ENCODE results near the gene MRPL23.

Gene MRPL23

DNA sequence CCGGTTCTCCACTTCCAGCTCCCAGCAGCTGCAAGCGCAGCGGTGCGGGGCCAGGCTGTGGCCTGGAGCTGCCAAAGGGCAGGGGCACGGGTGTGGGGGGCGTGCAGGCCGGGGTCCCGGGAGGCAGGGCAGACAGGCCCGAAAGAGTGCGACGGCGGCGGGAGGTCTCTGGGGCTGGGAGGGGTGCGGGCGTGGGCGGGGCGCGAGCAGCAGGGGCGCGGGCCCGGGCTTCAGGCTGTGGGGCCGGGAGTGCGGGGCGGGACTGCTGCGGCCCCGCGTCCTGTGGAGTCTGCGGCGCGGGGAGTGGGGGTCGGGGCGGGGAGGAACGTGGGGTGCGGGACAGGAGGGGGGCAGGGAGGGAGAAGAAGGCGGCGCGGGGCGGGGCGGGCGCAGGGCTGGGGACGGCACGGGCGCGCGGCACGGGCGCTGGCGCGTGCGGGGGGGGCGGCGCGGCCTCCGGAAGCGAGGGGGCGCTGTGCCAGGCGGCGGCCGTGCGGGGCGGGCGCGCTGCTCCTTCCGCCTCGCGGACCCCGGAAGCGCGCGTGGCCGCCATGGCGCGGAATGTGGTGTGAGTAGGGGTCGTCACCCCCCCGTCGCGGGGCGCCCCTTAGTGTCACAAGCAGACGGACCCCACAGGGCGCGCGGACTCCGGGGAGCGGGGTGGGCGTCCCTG, at the start of gene MRPL23:
TSS of gene MRPL23 (plus strand) at position 521 of the 673 bp plus-strand sequence. CDS start at position 552, 31 bp downstream.
- no peak for DNase-seq

DNA sequence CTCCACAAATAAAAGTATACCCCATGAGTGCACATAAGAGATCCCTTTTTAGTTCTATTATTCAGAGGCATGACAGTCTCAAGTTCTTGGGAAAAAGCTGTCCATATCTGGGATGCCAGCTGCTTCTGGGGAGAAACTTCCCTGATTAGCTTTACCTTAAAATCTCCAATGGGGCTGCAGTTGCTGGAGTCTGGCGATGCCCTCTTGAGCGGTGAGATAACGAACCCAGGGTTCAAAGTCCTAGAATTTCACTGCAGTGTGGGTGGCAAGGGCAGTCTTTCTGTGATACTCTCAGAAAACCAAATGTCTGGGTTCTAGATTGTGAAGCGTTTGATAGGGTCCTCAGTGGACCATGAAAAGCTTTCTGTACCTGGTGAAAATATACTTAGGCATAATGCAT, 48.0 kb upstream of the MRPL23 start:
- no peak for DNase-seq

DNA sequence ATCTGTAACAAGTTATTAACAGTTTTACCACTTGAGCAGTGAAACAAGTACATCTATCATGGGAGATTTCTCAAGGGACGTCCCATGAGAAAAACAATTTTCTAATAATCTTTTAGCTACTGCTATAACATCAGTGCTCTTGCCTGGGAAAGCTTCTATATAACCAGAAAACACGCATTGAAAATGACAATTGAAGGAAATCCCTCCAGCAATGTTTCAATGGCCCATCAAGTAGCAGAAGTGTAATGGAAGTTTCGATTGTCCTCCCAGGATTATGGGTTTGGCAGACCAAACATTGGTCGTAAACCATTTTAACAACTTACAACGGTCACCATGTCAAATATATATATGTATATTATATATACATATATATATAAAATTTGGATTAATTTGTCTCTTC, 47.4 kb upstream of the MRPL23 start:
- DNase-seq, result no peak

DNA sequence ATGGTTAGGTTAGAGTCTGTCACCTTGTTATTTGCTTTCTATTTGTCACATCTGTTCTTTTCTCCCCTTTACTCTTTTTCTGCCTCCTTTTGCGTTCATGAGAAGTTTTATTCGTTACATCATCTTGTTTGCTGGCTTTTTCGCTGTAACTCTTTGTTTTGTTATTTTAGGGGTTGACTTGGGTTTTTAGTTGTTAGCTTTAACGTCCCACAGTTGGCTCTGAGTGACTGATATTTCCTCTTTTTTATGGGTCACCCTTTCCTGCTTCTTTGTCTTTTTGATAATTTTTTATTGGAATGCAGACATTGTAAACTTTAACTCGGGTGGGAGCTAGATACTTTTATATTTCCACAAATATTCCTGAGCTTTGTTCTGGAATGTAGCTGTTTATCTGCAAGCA, 41.0 kb upstream of the MRPL23 start:
- DNase-seq, result no peak

DNA sequence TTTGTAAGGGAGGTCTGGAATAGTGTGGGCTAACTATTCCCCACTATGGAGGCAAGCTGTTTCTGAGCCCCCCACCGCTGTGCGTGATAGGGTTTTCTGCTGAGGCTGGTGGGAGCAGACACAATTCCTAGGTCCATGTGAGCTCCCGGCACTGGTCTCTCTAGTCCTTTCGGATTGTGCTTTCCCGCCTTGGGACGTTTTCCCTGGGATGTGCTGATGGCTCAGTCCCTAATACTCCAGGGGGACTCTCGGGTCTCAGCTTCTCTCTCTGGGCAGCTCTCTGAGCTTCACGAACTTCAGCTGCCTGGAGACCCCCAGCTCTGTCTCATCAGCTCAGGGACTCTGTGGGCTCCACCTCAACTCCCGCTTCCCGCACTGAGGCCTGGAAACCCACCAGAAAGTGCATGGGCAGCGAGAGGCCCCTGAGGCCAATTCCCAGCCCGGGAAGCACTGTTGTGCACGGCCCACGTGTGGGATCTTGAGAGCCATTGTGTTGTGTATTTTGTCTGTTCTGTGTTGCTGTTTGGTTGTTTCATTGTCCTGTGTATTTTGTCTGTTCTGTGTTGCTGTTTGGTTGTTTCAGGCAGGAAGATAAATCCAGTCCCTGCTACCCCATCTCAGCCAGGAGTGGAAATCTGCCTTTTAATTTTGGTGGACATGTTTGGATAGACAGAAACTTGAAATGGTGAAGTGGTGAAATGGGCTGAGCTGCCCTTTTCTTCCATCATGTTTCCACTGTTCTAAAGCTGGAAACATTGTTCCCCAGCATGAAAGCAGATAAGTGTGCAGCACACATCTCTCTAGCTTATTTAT, 40.3 kb upstream of the MRPL23 start:
- DNase-seq, result no peak

DNA sequence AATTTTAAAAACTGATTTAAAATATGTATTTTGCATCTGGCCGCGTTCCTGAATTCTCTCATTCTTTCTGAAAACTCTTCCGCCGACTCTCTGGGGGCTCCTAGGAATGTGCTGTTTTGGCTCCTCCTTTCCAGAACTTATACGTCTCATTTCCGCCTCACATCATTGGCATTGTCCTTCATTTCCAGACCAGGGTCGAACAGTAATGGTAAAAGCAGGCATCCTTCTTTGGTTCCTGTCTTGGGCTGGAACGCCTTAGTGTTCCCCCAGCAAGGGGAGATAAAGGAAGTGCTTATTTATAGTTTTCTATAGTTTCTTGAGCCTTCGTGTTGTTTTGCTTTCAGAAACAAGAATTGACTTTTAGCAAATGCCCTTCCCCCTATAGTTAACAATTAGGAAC, 38.5 kb upstream of the MRPL23 start:
- DNase-seq, result no peak

DNA sequence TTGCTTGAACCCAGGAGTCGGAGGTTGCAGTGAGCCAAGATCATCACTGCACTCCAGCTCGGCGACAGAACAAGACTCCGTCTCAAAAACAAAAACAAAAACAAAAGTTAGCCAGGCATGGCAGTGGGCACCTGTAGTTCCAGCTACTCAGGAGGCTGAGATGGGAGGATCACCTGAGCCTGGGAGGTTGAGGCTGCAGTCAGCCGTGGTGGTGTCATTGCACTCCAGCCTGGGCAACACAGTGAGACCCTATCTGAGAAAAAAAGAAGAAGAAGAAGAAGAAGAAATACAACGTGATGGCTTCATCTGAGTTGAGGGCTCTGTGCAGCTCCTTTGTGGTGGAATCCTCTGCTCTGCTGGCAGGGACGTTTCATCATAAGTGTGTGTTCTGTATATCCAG, 37.6 kb upstream of the MRPL23 start:
- no peak for DNase-seq

DNA sequence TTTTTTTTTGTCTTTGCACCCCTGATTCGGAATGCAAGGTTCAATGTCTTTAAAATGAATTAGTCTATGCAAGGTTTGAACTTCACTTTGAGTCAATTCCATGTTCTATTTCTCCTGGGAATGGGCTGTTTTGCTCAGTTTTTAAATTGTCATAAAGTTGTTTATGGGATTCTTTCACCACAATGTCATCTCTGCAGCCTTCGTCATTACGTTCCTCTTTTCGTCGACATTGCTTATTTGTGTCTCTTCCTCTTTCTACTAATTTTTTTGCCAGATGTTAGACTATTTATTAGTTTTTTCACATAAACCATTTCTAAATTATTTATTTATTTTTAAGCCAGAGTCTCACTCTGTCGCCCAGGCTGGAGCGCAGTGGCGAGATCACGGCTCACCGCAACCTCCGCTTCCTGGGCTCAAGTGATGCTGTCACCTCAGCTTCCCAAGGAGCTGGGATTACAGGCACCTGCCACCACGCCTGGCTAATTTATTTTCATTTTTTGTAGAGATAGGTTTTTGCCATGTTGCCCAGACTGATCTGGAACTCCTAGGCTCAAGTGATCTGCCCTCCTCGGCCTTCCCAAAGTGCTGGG, 34.7 kb upstream of the MRPL23 start:
- DNase-seq, result no peak

DNA sequence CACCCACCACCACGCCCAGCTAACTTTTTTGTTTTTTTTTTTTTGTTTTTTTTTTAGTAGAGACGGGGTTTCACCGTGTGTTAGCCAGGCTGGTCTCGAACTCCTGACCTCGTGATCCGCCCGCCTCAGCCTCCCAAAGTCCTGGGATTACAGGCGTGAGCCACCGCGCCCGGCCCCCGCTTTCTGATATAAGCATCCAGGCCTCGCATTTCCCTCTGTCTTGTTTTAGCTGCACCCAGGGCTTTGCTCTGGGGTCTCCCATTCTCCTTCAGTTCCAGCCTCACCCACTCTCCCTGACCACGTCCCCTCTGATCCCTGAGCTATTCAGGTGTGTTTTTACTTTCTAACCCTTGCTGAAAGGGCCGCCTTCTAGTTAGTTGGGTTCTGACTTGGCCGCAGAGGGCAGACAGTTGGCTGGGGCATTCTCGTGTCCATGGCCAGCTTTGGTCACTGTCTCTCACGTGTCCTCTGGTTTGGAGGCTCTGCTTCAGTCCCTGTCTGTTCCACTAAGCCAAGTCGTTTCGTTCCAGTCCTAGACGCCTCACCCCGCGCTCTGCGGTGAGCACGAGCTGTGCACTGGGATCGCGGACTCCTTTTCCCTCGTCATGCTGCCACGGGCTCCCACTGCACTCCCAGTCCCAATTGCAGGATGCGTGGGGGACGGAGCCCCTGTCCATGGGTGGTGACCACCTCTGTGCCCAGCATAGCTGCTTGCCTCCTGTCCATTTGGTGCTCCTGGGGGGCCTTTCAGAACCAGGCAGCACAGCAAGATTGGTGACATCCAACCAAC, 33.7 kb upstream of the MRPL23 start:
- DNase-seq, result no peak

DNA sequence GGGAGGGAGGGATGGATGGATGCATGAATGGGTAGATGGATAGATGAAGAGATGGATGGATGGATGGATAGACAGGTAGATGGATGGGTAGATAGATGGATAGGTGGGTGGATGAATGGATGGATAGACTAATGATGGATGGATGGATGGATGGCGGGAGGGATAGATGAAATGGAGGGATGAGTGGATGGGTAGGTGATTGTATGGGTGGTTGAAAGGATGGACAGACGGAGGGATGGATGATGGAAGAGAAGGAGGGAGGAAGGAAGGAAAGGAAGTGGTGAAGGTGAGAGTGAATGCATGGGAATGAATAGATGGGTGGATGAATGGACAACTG, 31.4 kb upstream of the MRPL23 start:
- no peak for DNase-seq

DNA sequence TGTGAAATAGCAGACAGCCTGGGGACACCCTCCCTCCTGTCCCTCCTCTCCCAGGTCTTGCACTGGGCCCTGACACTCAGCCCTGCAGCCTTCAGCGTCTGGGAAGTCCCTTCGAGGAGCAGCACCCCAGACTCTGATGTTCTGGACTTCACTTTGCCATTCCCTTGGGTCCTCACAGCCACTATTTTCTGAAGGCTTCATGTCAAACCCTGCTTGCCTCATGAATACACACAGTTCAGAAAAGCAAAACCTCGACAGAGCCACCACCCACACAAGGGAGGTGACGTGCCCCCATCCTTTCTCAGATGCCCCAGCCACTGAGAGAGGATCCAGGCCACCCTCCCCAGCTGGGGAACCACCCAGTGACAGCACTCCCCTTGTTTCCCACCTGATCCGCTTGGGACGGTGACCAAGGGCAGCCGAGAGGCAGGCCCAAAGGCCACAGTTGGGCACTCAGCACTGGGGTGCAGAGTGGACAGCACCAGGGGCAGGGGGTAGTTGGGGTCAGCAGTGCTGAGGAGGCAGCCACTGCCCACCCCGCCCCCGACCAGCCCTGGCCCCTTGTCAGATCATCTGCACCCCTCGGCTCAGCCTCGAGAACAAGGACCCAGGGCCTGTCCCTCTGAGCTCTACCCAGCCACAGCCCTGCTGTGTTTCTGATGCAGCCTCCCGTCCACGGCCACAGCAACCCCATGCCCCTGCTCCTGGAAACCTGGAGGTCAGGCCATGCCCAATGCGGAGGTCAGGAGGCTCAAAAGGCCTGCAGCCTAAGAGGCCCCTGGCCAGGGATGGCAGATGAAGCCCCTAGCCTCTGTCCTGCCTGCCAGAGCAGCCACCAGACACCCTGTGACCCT, 30.8 kb upstream of the MRPL23 start:
- DNase-seq, result no peak

DNA sequence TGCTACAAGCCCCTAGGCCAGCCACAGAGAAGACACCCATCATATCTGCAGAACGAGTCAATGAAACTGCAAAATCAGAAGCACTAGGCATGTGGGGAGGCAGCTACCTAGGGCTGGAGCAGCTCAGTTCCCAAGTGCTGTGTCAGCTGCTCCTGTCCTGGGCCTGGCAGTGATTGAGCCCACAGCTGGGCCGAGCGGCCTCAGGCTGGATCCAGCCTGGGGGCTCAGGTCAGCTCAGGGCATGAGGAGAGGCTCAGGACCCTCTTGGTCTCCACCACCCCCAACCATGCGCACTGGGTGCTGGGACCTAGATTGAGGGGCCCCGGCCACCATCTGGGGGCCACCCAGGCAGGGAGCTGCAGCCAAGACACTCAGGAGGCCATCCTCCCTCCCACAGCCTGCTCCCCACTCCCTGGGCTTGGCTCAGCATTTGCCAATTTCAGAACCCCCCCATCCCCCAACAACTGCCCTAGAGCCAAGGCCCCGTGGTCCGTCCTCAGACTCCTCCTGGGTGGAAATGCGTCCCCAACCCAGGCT, 30.1 kb upstream of the MRPL23 start:
- DNase-seq, result no peak

DNA sequence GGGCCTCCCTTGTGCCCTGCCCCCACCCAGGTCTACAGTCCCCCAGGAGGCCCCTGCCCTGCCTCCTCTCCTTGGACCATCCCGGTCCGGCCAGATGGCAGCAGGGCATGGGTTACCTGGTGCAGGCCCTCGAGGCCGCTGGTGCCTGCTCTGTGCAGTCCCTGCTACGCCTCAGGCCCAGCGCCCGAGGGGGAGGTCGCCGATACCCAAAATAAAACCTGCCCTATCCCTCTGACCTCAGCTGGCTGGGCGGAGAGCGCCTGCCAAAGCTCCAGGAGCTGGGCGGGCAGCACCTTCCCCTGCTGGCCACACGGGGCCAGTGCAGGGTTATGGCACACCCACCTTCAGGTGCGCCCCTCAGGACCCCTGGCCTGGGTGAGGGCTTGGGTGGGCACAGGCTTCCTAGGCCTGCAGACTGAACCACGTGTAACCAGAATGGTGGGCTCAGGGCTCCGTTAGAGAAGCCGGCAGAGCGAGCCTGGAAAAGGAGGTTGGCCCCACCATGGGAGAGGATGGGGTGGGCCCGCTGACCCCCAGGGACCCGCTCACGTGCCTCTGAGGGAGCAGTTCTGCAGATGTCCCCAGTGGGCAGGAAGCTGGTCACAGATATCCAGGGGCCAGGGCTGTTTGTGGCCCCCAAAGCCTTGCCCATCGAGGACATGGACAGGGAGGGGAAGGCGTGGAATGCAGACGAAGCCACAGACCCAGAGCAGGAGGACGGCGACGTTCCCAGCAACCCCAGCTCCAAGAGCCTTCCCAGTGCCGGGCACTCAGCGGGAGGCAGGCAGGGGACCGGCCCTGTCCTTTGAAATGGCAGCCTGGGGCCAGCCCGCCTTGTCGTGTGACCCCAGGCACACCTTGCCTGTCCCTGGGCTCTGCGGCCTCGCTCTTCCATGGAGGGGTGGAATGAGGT, 29.4 kb upstream of the MRPL23 start:
- no peak for DNase-seq

DNA sequence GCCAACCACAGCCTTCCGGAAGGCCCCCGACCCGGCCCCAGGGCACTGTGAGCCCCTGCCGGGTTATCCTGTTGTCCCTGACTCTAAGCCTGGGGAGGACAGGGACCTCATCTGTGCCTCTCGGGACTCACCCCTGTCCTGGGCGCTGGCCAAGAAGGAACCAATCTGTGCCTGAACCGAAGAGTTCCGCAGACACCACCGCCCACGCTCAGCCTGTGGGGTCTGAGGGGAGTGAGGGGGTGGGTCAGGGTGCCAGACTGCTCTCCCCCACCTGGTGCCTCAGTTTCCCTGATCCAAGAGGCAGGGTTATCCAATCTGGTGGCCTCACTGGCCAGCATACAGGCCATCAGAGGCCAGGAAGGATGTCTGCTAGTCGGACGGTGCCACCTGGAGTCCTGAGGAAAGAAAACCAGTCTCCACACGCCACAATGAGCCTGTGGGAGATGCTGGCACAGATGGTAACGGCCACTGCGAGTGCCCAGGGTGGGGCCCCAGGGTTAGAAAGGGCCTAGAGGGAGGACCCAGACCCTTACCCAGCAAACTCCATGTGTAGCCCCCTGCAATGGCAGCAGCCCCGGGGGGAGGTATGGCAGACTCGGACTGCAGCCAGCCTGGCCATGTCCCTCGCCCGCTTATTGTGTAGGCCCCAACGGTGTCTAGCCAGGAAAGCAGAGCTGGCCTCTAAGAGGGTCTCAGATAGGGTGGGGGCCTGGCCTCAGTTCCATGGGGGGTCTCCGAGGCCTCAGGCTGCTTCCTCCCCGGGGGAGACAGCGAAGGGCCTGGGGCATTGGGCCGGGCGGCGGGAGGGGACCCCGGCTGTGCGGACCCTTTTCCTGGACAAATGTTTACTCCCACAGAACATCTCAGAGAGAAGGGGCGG, 28.5 kb upstream of the MRPL23 start:
- no peak for DNase-seq

DNA sequence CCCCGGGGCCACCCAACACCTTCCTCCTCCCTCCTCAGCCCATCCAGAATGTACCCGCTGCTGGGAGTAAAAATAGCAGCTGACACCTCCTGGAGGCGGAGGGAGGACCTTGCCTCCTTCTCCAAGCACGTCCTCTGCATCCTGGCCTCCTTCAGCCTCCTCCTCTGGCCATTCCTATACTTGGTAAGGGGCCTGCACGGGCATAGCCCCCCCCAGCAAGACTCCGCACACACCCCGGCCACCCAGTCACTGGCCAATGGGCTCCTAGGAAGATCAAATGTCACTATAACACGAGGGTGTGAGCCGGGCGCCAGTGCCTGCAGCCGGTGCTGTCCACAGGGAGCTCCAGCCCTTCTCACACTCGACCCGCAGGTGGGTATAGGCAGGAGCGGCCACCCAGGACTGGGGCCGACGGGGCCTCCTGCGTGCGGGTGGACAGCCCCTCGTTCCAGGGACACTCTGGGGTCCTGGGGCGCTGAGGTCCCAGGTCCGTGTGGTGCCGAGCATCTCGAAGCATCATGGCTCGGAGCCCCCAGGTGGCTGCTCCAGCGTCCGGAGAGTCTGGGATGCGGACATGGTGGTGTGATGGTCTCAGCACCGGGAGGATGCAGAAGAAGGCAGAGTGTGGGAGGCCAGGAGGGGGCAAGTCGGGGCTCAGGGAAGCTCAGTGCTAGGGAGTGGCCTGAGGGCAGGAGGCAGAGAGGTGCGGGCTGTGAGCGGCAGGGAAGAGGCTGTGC, 27.6 kb upstream of the MRPL23 start, which contains the start of gene TNNT3:
TSS of gene TNNT3 (plus strand) at position 313 of the 737 bp plus-strand sequence. CDS start 3,172 bp downstream, outside the sequence.
- no peak for DNase-seq

DNA sequence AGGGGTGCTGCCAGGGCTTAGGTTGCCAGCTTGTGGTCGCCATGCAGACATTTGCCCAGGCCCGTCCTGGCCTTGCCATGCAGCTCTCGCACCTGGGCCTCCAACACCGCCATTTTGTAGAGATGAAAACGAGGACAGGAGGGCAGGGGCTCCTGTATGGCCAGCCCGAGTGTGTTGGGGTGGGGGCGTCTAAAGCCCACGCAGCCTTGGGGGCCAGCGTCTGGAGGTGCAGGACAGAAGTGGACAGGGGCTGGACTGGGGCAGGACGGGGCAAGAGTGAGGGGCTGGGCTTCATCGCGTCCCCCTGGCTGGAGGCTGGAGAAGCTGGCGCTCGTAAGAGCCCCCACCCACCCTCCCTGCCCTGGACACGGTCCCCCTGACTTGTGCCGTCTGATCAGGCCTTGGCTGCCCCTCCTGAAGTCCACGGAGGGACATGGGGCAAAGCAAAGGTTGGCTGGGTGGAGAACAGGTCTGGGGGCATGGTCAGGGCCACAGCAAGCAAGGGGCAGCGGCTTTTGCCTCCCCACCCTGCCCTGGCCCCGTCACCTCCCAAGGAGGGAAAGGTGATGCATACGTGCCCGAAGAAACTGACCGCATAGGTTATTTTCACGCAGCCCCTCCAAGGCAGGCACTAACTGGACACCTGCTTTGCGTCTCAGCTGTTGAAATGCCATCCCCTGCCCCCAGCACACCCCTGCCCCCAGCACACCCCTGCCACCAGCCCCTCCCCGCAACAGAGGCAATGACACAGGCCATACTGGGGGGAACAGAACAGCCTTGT, 26.8 kb upstream of the MRPL23 start:
- DNase-seq, result no peak

DNA sequence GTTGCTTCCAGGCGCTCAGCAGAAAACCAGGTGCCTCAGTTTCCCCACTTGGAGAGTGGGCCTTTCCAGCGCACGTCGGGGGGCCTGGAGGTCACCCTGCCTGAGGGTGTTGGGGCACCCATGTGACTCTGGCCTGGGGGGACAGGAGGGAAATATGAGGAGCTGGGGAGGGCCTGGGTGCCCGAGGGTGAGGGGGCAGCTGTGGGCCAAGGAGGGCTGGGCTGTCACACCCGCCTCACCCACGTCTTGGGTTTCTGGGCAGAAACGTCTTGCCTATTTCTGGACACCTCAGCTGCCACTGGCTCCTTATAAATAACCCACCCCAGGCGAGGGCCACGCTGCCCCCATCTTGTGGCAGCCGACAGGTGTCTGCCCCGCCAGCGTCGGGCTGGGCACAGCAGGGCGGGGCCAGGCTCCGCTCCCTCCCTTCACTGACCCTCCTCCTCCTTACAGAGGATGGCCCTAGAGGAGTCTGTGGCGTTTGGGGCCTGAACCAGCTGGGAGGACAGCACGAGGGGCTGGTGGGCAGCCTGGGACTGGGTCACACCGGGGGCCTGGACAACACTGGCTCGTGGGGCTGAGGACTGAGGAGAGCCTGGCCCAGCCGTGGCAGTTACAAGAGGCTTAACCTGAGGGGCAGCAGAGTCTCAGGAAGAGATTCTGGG, 26.1 kb upstream of the MRPL23 start:
- no peak for DNase-seq

All from CD4-positive, alpha-beta T cell treated with Interleukin-4 for 4 hours (primary cell).